Natural killer cell (primary cell): ENCODE measurements around the gene MN1. TPM values are rescaled to one million over a fixed set of nuclear protein-coding genes. Genes with fewer than 3 reads are reported as not detected.
A peak's percentile ranks its signal among the peaks of the same experiment; 100 is the strongest.

Experiments
- ATAC-seq, 3 donors: fragments of 150-1000 bp in 2 of 3; fragments of 200-7000 bp in 1 of 3; cut with Tn5 transposase; 1 replicate in 1 of 3; 2 replicates in 2 of 3; pipeline ENCODE4 v1.10.0; 2021; ENCODE audit warnings: mild to moderate bottlenecking in 2 of 3, moderate library complexity in 2 of 3
- DNase-seq, 2 donors: peaks; one replicate each; pipeline versions ENCODE4 v3.0.0 to v3.0.0-alpha.2; 2013 to 2021; ENCODE audit warnings: mixed read lengths in 1 of 2
- H3K27ac ChIP-seq: one replicate; pipeline ENCODE4 v1.5.1; 2013; ENCODE audit warnings: mild to moderate bottlenecking, low read length
- H3K27me3 ChIP-seq: one replicate; pipeline ENCODE4 v1.6.1; 2013; ENCODE audit warnings: low read length; ENCODE audit not compliant: control insufficient read depth, insufficient read depth
- H3K36me3 ChIP-seq: one replicate; pipeline ENCODE4 v1.6.1; 2013; ENCODE audit warnings: low read length; ENCODE audit not compliant: control insufficient read depth, insufficient read depth
- H3K4me1 ChIP-seq: one replicate; pipeline ENCODE4 v1.6.1; 2013; ENCODE audit warnings: low read length; ENCODE audit not compliant: control insufficient read depth, insufficient read depth
- H3K4me3 ChIP-seq: one replicate; pipeline ENCODE4 v1.5.1; 2013; ENCODE audit warnings: low read length
- H3K9me3 ChIP-seq: one replicate; pipeline ENCODE4 v1.6.1; 2013; ENCODE audit warnings: low read length; ENCODE audit not compliant: control insufficient read depth, insufficient read depth
- H3K27ac Mint-ChIP-seq, 2 donors: one replicate each; pipeline ENCODE4 v1.8.0; 2022; ENCODE audit warnings: mild to moderate bottlenecking in 2 of 2, mixed read lengths in 2 of 2, moderate library complexity in 1 of 2
- H3K27me3 Mint-ChIP-seq, 2 donors: one replicate each; pipeline ENCODE4 v1.8.0; 2022; ENCODE audit warnings: low read depth in 2 of 2, mixed read lengths in 2 of 2
- H3K36me3 Mint-ChIP-seq: one replicate; pipeline ENCODE4 v1.8.0; 2022; ENCODE audit warnings: mixed read lengths
- H3K4me1 Mint-ChIP-seq, 2 donors: one replicate each; pipeline ENCODE4 v1.8.0; 2022; ENCODE audit warnings: mixed read lengths in 2 of 2
- H3K4me3 Mint-ChIP-seq: one replicate; pipeline ENCODE4 v1.8.0; 2022; ENCODE audit warnings: mild to moderate bottlenecking, moderate library complexity, mixed read lengths
- H3K9me3 Mint-ChIP-seq, 2 donors: one replicate each; pipeline ENCODE4 v1.8.0; 2022; ENCODE audit warnings: mixed read lengths in 2 of 2
- WGBS: methylation state at CpG from one replicate; pipeline ENCODE4 v1.1.7; 2013; ENCODE audit warnings: missing lambda C conversion rate; ENCODE audit not compliant: insufficient coverage; 5-methylcytosine and 5-hydroxymethylcytosine counted together
- intact Hi-C: fragments of 100-400 bp; cut with micrococcal nuclease; formaldehyde crosslinking; loops from one replicate; pipeline ENCODE4 v1.14.2; 2022
- total RNA-seq, 4 donors: library from RNA; stranded (reverse); fragments of 120-200 nt in 1 of 4; gene quantifications; one replicate each; pipeline versions ENCODE4 v1.2.3 to v1.2.4, GENCODE V29; 2013 to 2022
- TF ChIP-seq, protein P1 (sequence below): fragments of 200-600 bp; IDR thresholded peaks from one replicate; pipeline ENCODE4 v1.8.0; 2022; ENCODE audit warnings: antibody characterized with exemption

MN1 gene
- total RNA-seq, 3 donors from 2014 or later (not counting 1 experiment from before 2014, with no cell fraction given): 0.39 to 0.83 (median 0.82) TPM

DNA sequence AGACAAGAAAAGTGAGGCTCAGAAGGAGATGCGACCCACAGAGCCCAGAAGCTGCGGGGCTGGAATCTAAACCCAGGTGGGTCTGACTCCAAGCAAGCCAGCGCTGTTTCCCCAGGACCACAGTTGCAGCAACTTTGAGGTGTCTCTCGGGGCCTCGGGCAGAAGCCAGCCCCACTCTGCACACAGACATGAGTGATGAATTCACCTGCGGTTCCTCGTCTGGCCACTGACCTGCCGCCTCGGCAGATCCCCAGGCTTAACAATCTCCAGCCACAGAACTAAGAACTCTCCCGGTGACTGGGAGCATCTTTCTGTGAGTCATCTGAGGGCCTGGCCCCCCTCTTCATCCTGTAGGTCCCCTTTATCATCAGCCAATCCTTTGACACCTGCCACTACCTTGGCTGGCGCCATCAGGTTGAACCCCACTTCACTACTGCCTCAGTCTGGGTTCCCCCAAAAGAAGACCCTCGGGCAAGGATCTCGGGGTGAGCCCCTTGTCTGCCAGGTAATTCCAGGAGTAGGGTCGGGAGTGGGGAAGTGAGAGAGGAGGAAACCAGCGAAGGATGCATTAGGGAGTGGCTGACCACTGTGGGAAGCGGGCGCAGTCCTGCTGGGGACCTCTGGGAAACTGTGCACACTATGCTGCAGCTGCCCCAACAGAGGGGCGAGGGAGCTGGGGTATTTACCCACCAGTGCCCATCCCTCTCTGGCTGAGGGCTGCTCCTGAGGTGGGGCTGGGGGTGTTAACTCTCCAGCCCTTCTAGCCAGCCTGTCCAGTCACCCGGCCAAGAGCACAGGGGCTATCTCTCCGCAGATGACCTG is 33.0 kb upstream of the MN1 start:
- Mint-ChIP-seq H3K4me3 (no peak overlapping the region), H3K27me3 (no peaks in the 10 kb centered on the region), H3K36me3 (no peaks in the 10 kb centered on the region), H3K27ac (no peak overlapping the region), H3K9me3 (no peaks in the 10 kb centered on the region), H3K4me1 (peaks cover 8 to 10% of the 10 kb centered on the region in 2 donors)
- TF ChIP-seq, protein P1, sequence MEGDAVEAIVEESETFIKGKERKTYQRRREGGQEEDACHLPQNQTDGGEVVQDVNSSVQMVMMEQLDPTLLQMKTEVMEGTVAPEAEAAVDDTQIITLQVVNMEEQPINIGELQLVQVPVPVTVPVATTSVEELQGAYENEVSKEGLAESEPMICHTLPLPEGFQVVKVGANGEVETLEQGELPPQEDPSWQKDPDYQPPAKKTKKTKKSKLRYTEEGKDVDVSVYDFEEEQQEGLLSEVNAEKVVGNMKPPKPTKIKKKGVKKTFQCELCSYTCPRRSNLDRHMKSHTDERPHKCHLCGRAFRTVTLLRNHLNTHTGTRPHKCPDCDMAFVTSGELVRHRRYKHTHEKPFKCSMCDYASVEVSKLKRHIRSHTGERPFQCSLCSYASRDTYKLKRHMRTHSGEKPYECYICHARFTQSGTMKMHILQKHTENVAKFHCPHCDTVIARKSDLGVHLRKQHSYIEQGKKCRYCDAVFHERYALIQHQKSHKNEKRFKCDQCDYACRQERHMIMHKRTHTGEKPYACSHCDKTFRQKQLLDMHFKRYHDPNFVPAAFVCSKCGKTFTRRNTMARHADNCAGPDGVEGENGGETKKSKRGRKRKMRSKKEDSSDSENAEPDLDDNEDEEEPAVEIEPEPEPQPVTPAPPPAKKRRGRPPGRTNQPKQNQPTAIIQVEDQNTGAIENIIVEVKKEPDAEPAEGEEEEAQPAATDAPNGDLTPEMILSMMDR: no peak
- Histone ChIP-seq H3K4me1 (peaks cover 3% of the 10 kb centered on the region), H3K9me3 (no peaks in the 10 kb centered on the region), H3K4me3 (no peak overlapping the region), H3K36me3 (no peaks in the 10 kb centered on the region), H3K27me3 (no peaks in the 10 kb centered on the region), H3K27ac (no peak overlapping the region)
- WGBS: 95% methylated on average over 20 of the region's 20 CpGs
- DNase-seq (no peak), ATAC-seq (no peak)
- intact Hi-C loops: no loop called here

- H3K27ac ChIP-seq: no peak overlapping the region
These were observed 32.2 kb upstream of the MN1 start for GRCh38 chr22:27833803-27834202.

DNA sequence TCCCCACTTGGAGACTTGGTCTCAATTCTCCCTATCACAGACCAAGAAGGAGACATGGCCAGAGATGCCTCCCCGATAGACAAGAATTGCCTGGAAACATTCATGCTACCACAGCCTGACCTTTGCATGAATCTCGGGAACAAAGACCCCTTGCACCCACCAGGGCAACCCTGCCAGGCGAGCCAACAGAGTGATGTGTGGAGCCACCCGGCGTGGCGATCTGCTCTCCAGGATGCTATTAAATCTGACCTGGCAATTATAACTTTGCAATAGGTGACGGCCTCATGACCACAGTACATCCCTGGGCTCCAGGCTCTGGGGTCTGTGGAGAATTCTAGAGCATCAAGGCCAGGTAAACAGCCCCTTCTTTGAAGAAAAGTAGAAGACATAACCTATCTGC is 31.1 kb upstream of the MN1 start:
- ATAC-seq (no peak), DNase-seq (no peak)
- peaks cover 3% of the 10 kb centered on the region for H3K4me1 ChIP-seq
- H3K4me3 ChIP-seq: no peak overlapping the region
- H3K9me3 ChIP-seq: no peaks in the 10 kb centered on the region
- H3K36me3 Mint-ChIP-seq: no peaks in the 10 kb centered on the region
- no peaks in the 10 kb centered on the region for H3K27me3 Mint-ChIP-seq
- H3K27ac Mint-ChIP-seq: peak overlapping the region in 1 of 2 donors; percentile 42
- H3K27ac ChIP-seq: no peak overlapping the region
- H3K36me3 ChIP-seq: no peaks in the 10 kb centered on the region
- 87% methylated on average over 6 of the region's 7 CpGs for WGBS
- H3K27me3 ChIP-seq: no peaks in the 10 kb centered on the region
- TF ChIP-seq, protein P1: no peak
- H3K4me1 Mint-ChIP-seq: peaks cover 8 to 14% of the 10 kb centered on the region in 2 donors
- intact Hi-C loops: no loop called here
- H3K9me3 Mint-ChIP-seq: no peaks in the 10 kb centered on the region
- H3K4me3 Mint-ChIP-seq: no peak overlapping the region

More at GRCh38 chr22:27833803-27834202, 32.2 kb upstream of the MN1 start:
- Mint-ChIP-seq H3K9me3 (no peaks in the 10 kb centered on the region), H3K4me3 (no peak overlapping the region), H3K4me1 (peaks cover 8 to 10% of the 10 kb centered on the region in 2 donors), H3K27ac (no peak overlapping the region), H3K27me3 (no peaks in the 10 kb centered on the region), H3K36me3 (no peaks in the 10 kb centered on the region)
- Histone ChIP-seq H3K36me3 (no peaks in the 10 kb centered on the region), H3K9me3 (no peaks in the 10 kb centered on the region), H3K4me3 (no peak overlapping the region), H3K27me3 (no peaks in the 10 kb centered on the region), H3K4me1 (peaks cover 3% of the 10 kb centered on the region)
- ATAC-seq (no peak), DNase-seq (no peak)
- WGBS: 90% methylated on average over 2 of the region's 2 CpGs
- TF ChIP-seq, protein P1: no peak
- intact Hi-C loops: no loop called here

- ATAC-seq: no peak
- no peaks in the 10 kb centered on the region for H3K36me3 Mint-ChIP-seq
- Histone ChIP-seq H3K4me3 (no peak overlapping the region), H3K27me3 (no peaks in the 10 kb centered on the region), H3K9me3 (no peaks in the 10 kb centered on the region), H3K27ac (no peak overlapping the region), H3K4me1 (peaks cover 3% of the 10 kb centered on the region), H3K36me3 (no peaks in the 10 kb centered on the region)
- H3K27ac Mint-ChIP-seq: no peak overlapping the region
- H3K9me3 Mint-ChIP-seq: no peaks in the 10 kb centered on the region
- 93% methylated on average over 3 of the region's 3 CpGs for WGBS
- no peaks in the 10 kb centered on the region for H3K27me3 Mint-ChIP-seq
- TF ChIP-seq, protein P1: no peak
- peaks cover 8 to 14% of the 10 kb centered on the region in 2 donors for H3K4me1 Mint-ChIP-seq
- intact Hi-C loops: no loop called here
- no peak for DNase-seq
- no peak overlapping the region for H3K4me3 Mint-ChIP-seq
These were observed 28.1 kb upstream of the MN1 start for GRCh38 chr22:27829620-27830019.
